Activated gamma-delta T cell treated with Interleukin-2 at 50 U/mL for 16 hours (primary cell): Measurements from ENCODE around the gene DRAXIN.

ENCODE experiments used
- DNase-seq: peaks from one replicate; pipeline ENCODE4 v3.0.0-alpha.2; 2020

The DRAXIN gene

DNA sequence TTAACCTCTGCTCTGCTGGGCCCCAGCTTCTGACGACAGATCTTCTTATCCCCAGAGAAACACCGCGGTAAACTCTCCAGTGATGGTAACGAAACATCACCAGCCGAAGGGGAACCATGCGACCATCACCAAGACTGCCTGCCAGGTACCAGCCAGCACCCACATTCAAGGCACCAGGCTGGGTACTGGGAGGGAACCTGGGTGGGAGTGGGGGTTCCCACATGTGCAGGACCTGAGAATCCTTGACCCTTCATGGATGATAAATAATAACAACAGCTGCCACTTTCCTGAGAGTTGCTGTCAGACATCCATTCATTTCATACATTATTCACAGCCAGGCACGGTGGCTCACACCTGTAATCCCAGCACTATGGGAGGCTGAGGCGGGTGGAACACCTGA lies 20.8 kb downstream of the DRAXIN start:
- DNase-seq, result no peak

DNA sequence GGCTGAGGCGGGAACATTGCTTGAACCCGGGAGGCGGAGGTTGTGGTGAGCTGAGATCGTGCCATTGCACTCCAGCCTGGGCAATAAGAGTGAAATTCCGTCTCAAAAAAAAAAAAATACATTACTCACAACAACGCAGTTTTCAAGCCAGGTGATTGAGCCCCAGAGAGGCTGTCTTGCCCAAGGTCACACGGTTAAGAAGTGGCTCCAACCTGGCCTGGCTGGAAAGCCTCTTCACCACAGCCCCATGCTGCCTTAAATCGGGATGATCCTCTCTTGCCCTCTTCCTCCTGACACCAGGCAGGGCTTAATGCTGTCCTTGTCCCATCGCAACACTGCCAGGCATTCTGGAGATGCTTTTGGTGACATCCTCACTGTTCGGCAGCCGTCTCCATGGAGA lies 21.6 kb downstream of the DRAXIN start:
- no peak for DNase-seq

DNA sequence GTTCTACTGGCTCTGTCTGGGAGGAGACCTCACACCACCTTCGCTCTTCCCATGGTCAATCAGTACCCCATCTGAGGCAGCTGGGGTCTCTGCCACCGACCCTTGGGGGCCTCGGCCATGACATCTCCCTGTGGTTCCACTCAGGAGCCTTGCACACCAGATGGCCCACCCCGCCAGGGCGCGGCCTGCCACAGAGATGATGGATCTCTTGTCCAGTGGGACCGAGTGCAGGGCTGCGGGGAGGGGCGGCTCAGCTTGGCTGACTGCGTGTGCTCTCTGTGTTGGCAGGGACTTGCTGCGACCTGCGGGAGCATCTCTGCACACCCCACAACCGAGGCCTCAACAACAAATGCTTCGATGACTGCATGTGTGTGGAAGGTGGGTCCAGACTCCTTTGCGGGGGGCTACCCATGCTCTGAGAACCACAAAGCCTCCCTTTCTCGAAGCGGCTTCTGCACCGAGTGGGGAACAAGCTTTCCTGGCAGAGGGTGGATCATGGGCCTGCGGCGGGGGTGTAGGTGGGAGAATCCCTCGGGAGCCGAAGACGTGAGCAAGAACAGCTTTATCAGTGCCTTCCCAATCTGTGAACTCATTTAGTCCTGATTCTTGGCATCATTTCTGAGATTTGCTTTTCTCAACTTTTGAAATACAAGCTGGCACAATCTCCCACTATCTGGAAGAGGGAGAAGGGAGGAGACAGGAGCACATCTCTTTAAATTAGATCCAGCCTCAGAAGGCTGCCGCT lies 23.5 kb downstream of the DRAXIN start:
- DNase-seq, result no peak

DNA sequence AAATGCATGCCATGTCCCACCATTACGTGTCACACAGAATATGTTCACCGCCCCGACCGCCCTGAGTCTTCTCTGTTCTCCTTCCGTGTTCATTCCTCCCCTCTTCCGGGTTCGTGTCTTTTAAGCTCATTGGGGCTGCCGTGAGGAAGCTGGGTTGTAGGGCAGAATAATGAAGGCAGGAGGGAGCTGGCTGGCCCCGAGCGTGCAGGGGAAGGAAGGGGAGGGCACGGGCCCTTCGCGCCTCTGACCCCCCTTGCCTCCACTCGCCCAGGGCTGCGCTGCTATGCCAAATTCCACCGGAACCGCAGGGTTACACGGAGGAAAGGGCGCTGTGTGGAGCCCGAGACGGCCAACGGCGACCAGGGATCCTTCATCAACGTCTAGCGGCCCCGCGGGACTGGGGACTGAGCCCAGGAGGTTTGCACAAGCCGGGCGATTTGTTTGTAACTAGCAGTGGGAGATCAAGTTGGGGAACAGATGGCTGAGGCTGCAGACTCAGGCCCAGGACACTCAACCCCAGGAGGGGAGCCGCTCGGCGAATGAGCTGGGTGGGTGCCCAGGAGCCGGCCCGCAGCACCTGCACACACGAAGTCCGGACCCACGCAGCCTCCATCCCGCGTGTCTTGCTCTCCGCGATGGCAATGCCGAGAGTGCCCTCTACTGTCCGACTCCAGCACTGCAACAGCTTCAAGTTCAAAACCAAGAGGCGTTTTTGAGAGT lies 28.0 kb downstream of the DRAXIN start:
- DNase-seq, result peak; percentile 89

DNA sequence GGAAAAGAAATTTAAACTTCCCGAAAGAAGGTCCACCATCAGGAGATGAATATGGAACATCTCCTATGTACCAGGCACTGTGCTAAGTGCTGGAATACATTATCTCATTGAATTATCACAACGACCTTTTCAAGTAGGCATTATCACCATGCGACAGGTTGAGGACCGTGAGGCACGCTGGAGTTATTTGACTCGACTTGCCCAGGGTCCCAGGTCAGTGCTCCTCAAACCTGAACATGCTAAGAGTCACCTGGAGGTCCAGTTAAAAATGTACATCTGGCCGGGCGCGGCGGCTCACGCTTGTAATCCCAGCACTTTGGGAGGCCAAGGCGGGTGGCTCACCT lies 28.5 kb downstream of the DRAXIN start:
- no peak for DNase-seq

DNA sequence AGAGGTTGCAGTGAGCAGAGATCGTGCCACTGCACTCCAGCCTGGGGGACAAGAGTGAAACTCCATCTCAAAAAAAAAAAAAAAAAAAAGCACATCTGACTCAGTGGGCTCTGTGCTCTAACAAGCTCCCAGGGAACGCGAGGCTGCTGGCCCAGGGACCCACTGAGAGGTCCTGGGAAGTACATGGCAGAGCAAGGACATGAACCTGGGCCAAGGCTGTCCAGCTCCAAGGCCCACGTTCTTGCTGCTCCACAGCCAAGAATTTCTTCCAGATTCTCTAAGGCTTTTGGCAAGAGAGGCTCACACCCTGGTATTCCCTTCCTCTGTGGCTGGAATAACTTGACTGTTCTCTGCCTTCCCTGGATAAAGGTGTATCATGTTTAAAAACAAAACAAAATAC lies 29.0 kb downstream of the DRAXIN start:
- no peak for DNase-seq

DNA sequence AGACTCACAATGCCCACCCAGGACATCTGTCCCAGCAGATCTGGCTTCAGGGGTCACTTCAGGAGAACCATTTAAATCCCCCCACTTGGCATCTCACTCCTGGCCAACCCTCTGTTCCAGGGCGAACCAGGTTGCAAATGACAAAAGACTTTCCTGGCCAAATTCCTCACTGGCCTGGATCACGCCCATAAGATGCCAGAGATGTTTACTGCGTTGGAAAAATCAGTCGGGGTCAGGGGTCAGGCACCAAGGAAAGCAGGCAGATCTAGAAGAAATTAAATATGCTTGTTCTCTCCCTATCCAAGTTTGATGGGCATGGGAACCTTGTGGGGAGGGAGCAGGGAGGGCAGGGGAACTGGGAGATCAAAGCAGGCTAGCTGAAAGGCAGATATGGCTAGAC lies 29.8 kb downstream of the DRAXIN start:
- no peak for DNase-seq

DNA sequence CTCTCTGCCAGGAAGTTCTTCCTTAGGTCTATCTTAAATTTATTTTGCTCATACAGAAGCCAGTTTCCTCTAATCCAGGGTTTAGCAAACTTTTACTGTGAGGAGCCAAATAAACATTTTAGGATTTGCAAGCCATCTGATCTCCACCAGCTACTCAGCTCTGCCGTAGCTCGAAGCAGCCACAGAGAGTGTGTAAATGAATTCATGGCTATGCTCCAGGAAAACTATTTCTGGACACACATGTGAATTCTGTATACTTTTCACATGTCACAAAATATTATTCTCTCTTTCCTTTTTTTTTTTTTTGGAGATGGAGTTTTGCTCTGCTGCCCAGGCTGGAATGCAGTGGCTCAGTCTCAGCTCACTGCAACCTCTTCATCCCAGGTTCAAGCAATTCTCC lies 31.0 kb downstream of the DRAXIN start:
- no peak for DNase-seq

DNA sequence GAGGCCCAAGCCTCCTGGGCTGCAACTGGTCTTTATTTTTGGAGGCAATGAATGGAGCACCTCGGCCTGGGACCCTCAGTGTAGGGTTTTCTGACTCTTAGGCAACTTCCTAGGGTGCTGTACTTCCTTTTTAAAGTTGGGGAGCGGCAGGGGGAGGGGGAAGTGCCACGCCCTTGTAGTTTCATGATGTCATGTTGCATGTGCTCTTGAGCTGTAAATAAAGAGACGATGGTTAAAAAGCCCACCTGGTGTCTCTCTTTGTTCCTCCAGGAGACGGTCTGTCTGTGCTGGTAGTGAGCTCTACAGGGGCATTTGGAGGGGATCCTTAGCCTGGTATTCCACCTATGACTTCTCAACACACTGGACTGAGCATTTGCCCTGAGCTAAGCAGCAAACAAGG lies 34.1 kb downstream of the DRAXIN start:
- DNase-seq, result no peak

DNA sequence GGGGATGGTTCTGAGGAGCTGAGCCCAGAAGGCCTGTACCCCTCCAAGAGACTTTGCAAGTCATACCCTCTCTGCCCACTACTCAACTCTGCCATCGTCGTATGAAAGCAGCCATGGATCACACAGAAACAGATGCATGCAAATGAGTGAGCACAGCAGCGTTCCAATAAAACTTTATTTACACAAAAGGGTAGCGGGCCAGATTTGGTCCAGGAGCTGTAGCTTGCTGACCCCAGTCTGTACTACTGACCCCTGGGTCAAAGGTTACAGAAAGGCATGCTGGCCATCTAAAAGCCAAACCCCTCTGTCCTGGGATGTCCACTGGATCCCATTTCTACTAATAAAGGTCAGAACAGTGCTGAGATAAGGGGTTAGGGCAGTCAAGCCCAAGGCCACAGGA lies 35.6 kb downstream of the DRAXIN start:
- no peak for DNase-seq

DNA sequence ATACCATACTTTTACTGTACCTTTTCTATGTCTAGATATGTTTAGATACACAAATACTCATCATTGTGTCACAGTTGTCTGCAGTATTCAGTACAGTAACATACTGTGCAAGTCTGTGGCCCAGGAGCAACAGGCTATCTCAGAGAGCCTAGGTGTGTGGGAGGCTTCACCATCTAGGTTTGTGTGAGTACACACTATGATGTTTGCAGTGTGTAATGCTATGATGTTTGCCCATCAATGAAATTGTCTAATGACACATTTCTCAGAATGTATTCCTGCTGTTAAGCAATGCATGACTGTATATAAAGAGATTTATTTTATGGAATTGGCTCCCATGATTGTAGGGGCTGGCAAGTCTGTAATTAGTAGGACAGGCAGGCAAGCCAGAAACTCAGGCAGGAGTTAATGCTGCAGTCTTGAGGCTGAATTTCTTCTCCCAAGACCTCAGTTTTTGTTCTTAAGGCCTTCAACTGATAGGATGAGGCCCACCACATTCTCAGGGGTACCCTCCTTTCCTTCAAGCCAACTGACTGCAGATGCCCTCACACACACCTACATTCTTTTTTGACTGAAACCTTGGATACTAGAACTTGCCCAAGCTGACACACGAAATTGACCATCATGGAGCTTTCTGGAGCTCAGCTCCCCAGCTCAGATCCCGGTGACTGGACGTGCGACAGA lies 36.8 kb downstream of the DRAXIN start:
- no peak for DNase-seq

DNA sequence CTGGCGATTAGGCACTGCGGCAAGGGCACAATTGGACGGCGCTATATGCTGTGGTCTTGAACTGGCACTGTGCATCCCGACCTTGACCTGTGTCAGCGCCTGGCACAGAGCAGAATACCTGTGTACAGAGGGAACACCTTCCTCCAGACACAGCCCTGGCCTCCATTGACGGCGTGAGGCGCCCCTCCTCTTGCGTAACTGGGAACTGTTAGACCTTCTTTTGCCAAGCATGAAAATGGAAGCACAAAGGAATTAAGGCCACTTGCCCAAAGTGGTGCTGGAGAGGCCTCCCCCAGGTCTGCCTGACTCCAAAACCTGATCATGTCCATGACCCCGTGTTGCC lies 37.6 kb downstream of the DRAXIN start:
- DNase-seq, result no peak

DNA sequence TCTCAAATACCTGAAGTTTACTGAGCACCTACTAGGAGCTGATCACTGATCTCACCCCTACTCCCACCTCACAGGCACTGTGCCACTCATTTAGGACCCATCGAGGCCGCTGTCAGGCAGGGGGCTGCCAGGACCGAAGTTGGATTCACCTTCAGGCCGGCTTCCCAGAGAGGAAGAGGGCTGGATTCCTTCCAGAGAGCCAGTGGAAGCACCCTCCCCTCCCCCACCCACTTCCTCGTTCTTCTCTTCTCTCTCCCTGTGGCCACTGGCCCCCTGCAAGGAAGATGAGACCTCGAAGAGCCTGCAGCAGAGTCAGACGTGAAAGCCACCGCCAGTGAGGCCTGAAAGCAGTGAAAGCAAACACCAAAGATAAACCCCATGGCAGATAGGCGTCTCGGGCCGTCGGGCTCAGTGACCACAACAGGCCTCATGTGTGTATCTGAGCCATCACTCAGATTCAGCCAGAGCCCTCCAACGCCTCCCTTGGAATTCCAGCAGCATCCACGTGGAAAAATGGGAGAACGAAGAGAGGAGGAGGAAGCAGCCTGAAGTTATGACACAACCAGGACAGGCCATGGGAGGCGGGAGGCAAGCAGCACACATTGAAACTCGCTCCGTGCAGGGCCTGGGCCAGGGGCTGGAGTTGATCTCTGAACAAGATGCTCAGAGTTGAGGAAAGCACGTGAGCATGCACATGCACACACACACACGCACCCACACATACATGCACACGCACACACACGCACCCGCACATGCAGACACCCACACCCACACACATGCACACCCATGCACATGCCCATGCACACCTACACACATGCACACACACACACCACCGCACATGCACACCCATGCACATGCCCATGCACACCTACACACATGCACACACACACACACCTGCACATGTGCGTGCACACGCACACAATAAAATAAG lies 38.3 kb downstream of the DRAXIN start:
- DNase-seq, result no peak

DNA sequence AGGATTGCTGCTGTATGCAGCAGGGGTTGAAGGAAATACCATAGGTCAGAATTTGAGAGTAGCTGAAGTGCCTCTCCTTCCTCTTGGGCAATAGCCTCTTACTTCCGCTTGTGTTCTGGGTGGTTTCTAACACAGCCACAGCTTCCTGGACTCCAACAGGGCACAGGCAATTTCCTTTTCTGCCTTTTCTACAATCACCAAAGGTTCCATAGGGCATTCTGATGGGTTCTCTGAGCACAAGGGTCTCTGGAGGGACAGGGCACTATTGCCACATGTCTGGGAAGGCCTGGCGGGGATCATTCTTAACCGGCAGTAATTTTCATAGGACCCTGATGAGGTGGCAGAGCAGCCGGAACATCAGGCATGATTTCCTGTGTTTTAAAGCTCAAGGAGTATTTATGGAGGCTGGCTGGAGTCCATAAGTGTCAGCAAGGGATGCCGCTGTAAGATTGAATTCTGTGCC lies 39.0 kb downstream of the DRAXIN start:
- peak; percentile 48 for DNase-seq

DNA sequence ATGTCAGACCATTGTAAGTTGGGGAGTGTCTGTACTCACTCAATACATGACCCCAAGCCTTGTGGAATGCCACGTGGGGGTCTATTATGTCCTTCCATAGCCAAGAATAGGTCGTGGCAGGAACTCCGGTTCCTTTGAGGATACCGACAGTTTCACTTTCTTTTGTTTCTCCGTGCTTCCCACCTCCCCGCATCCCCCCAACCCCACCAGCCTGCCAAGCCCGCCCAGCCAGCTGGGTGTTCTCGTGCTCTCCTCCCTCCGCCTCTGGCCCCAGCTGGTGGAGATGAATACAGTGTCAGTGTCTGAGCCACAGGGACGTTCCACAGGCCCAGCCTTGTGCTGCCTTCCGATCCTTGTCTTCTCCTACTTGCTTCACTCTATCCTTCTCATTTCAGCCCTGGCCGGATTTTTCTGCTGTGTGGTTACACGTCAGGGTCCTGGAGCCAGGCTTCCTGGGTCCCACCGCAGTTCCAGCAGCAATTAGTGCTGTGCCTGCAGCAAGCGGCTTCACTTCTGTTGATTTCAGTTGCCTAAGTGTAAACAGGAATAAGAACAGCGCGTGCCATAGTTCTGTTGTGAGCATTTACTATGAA lies 40.3 kb downstream of the DRAXIN start:
- DNase-seq, result no peak

DNA sequence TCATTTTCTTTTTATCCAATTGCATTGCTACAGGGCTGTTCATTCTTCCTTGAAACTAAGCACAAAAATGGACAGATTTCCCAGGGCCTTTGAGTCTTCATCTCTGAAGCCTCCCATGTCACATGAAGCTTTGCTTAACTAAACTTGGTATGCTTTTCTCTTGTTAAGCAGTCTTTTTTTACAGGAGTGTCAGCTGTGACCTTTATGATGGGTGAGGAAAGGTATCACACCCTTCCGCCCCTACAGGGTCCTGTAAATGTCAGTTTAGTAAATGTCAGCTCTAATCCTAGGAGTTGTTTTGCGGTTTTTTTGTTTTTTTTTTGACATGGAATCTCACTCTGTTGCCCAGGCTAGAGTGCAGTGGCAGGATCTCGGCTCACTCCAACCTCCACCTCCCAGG lies 41.8 kb downstream of the DRAXIN start:
- DNase-seq, result no peak

DNA sequence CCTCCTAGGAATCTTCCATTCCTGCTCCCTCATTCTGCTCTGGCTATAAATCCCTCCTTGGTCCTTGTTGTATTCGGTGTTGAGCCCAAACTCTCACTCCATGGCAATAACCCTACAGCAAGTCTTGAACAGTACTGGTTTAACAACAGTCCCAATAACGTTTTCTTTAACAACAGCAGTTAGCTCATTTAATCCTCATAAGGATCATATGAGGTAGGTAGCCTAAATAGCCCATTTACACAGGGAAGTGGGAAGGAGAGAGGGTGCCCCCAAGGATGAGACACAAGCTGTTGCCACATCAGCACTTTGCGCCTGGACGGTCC lies 44.0 kb downstream of the DRAXIN start:
- no peak for DNase-seq

DNA sequence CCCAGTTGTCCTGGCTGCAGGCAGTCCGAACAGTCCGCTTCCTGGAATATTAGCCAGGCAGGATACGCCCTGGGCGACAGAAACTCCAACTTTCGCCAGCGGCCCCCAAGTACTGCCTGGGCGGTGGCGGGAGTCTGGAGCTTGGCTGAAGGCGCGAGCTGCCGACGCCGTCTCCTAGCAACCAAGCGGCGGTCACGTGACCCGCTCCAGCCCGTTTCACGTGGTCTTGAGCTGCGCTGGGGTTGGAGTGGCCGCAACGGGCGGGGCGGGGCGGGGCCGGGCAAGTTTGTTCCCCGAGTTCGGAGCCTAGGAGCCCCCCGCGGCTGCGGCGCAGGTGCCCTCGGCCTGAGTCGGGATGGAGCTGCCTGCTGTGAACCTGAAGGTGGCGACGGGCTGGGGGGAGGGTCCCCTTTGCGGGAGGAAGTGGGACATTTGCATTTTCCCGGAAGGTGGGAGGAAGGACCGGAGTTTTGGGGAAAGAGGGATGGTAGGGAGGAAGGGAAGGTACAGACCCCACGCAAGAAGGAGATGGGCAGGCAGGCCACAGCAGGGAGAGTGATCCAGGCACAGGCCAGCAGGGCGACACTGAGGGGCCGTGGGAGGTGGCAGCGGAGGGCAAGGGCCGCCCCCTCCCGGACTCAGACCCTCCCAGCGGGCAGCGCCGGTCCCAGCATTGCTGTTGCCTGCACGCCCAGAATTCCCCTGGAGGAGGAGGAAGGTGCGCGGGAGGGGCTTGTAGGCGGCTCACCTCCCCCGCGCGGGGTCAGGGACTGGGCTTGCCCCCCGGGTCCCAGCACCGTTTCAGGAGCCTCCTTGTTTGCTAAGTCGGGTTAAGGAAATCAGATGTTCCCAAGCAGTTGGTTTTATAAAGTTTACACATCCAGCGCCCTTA lies 44.6 kb downstream of the DRAXIN start, which contains the start of gene AGTRAP:
Gene AGTRAP (plus strand): TSS at position 283 of the 892 bp plus-strand sequence. CDS start 73 bp downstream, at position 356.
- DNase-seq, result peak; percentile 79

DNA sequence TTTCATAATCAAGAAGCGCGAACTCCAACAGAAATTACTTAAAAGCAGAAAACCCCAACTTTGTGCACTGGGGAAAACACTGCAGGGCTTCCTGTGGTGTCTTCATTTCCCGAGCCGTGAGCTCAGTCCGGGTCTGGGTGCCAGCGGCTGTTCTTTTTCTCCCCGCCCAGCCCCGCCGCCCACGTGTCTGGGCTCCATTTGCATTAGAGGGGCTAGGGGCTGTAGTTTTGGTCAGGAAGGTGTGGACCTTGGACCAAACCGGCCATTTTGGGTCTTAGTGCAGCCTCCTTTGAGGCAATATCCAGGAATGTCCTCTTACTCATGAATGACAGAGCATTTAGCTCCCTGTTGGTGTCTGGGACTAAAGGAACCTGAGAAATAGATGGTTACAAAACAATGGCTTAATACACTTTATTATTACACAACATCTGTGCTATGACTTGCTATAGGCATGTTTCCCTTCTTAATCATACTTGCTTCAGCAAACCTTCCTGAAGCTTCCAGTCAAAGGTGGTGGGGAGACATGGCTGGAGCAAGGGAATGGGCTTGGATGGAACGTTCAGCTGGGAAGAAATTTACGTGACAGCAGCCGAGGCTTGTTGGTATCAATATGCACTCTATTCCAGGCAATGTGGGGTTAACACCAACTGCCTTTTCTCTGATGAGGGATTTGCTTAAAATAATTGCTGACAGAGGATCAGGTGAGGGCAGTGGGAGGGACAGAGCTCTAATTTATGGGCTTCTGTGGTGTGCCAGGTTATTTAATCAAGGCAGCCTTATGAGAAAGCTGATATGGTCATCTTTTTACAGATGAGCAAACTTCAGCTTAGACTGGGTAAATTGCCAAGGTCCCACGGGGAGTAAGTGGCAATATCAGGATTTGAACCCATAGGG lies 45.5 kb downstream of the DRAXIN start:
- no peak for DNase-seq

DNA sequence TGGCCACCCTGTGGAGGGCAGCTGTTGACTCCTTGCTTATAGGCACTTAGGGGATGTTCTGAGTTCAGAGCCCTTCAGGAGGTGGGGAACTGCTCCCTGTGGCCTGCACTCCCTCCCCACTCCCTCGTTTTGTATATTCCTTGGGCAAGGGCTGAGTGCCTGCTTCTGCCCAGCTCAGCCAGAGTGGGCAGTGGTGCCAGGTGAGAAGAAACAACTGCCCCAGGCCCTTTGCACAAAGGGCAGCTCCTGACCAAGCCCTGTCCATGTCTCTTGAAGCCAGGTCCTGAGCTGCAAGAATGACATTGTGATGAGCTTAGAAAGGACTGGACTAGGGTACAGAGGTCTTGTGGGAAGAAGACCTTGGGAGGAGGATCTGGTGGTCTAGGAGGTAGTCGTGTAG lies 46.6 kb downstream of the DRAXIN start:
- DNase-seq, result no peak

DNA sequence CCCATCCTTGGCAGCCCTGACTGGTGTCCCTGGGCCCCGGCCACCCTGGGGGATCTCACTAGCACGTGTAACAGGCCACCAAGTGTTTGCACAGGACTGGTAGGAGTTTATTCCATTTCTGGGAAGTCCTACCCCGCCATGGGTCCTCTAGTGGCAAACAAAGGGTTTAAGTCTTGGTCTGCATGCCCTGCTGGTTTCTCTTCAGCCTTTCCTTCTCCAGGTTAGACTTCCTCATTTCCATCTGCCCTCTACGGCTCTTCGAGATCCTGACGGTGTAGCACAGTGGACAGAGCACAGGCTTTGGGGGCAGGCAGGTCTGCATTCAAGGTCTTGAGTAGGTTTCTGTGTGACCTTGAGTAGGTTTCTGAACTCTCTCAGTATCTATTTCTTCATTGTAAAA lies 47.3 kb downstream of the DRAXIN start:
- no peak for DNase-seq
